Panc1 (cell line): ENCODE measurements around the gene CABP4. TPM values are rescaled to one million over a fixed set of nuclear protein-coding genes. Genes with fewer than 3 reads are reported as not detected.

Experiments
- ATAC-seq: fragments of 200-7000 bp; cut with Tn5 transposase; 2 replicates; pipeline ENCODE4 v1.9.1; 2020; ENCODE audit warnings: mild to moderate bottlenecking, moderate library complexity
- BruUV-seq: library from RNA; stranded (reverse); fragments of 400-500 nt; replicated peaks from 2 replicates; lab custom pipeline; 2021; lab: Mats Ljungman, UMichigan
- CTCF ChIA-PET: fragments of 300-600 bp; sonication (Branson Sonifier 250); formaldehyde crosslinking; loops from one replicate; lab custom pipeline; 2022; ENCODE audit warnings: antibody characterized with exemption; lab: Charles Lee
- POLR2A ChIA-PET: fragments of 300-600 bp; sonication (Branson Sonifier 250); formaldehyde crosslinking; loops from one replicate; lab custom pipeline; 2022; ENCODE audit warnings: antibody characterized with exemption; lab: Charles Lee
- DNase-seq: peaks from one replicate; pipeline ENCODE4 v3.0.0-alpha.2; 2010; ENCODE audit warnings: low read depth, low spot score
- H3K27ac ChIP-seq: 2 replicates; pipeline ENCODE4 v1.5.1; 2011; ENCODE audit warnings: mild to moderate bottlenecking, low read length, inconsistent platforms
- H3K27me3 ChIP-seq: fragments of 200-500 bp; sonication (Bioruptor generic); 2 replicates; pipeline ENCODE4 v1.6.0; 2014; ENCODE audit warnings: low read length, inconsistent platforms; ENCODE audit not compliant: control insufficient read depth, insufficient read depth
- H3K36me3 ChIP-seq: fragments of 200-500 bp; sonication (Bioruptor generic); 2 replicates; pipeline ENCODE4 v1.5.1; 2014; ENCODE audit warnings: inconsistent platforms, mild to moderate bottlenecking, low read length, moderate library complexity; ENCODE audit not compliant: control insufficient read depth, insufficient read depth
- H3K4me1 ChIP-seq: 2 replicates; pipeline ENCODE4 v1.5.1; 2011; ENCODE audit warnings: inconsistent platforms, mild to moderate bottlenecking, low read length, moderate library complexity; ENCODE audit not compliant: control insufficient read depth, insufficient read depth
- H3K4me3 ChIP-seq, 2 experiments: 2 replicates each; pipeline ENCODE4 v1.5.1; 2011 to 2012; ENCODE audit warnings: low read depth in 2 of 2, low read length in 2 of 2, mild to moderate bottlenecking in 2 of 2, inconsistent platforms in 1 of 2, moderate library complexity in 1 of 2
- H3K9me3 ChIP-seq: fragments of 200-500 bp; sonication (Bioruptor generic); 2 replicates; pipeline ENCODE4 v1.5.1; 2014; ENCODE audit warnings: low read depth, mild to moderate bottlenecking, inconsistent platforms, low read length, moderate library complexity; ENCODE audit not compliant: control insufficient read depth, insufficient read depth
- POLR2AphosphoS5 ChIP-seq: IDR thresholded peaks from 2 replicates; pipeline ENCODE4 v1.6.1; 2012; ENCODE audit warnings: mild to moderate bottlenecking, low read depth, low read length, moderate library complexity
- SIN3A ChIP-seq: IDR thresholded peaks from 2 replicates; pipeline ENCODE4 v1.6.1; 2012; ENCODE audit warnings: low read depth, mild to moderate bottlenecking, low read length, moderate library complexity, borderline replicate concordance; ENCODE audit not compliant: insufficient read depth
- TCF7L2 ChIP-seq: IDR thresholded peaks from 2 replicates; pipeline ENCODE4 v1.6.1; 2011; ENCODE audit warnings: mild to moderate bottlenecking, low read depth, low read length, inconsistent platforms
- in situ Hi-C: cut with HindIII; loops from 2 replicates; pipeline ENCODE4 v1.10.0; 2016; ENCODE audit warnings: low sequenced_read_pairs, low pct_unique_long_range_greater_than_20kb
- intact Hi-C: fragments of 100-400 bp; cut with micrococcal nuclease; formaldehyde crosslinking; loops from one replicate; pipeline ENCODE4 v1.10.0; 2022; ENCODE audit not compliant: unreplicated experiment
- total RNA-seq: library from RNA; stranded (reverse); gene quantifications from one replicate; pipeline ENCODE4 v1.2.1, GENCODE V29; 2021; ENCODE audit not compliant: unreplicated experiment
- TF ChIP-seq, protein P1 (sequence below): fragments of 450-650 bp; IDR thresholded peaks from 2 replicates; pipeline ENCODE4 v1.5.1; 2017; ENCODE audit warnings: mild to moderate bottlenecking
- TF ChIP-seq, protein P2 (sequence below), 2 experiments: IDR thresholded peaks; 2 replicates each; pipeline ENCODE4 v1.6.1; 2011 to 2012; ENCODE audit warnings: low read depth in 2 of 2, control low read depth in 1 of 2, low read length in 1 of 2, mild to moderate bottlenecking in 1 of 2, moderate library complexity in 1 of 2; ENCODE audit not compliant: insufficient read depth in 1 of 2

CABP4 gene
- total RNA-seq, 1 experiment from 2014 or later, result not detected

DNA sequence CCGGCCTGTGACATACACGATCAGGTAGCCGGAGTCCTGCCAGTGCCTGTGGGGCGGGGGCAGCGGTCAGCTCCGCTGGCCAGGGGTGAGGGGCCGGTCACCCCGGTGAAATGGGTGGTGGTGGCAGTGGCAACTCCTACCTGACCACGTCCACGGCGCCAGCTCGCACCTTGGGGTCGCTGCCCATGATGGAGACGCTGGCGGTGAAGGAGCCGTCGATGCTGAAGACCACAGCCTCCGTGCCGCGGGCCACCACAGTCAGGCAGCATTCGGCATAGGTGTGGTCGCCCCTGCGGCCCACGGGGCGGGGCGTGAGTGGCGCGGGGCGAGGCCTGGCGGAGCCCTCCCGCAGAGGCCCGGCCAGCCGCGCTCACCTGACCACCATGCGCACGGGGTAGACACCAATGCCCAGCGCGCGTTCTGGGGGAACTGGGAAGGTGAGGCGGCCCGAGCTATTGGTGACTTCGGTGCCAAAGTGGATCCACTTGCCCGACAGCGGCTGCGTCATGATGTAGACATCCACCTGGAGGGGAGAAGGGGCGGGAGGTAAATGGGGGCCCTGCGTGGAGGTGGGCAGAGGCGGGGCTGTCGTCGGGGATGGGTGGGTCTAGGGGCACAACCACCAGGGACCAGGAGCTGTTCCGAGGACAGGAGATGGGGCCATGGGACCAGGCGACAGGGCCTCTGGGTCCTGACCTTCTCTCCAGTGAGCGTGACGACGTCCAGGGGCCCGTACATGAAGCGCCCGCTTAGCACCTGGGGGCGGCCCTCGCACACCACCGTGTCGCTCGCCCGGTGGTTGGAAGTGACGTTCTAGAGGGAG lies 38.6 kb downstream of the CABP4 start:
- no peaks in the 10 kb centered on the region for H3K9me3 ChIP-seq
- in situ Hi-C loops, result no loop called here
- ChIA-PET POLR2A (no interaction called here), CTCF (no interaction called here)
- H3K36me3 ChIP-seq, result no peaks in the 10 kb centered on the region
- ATAC-seq, result no peak
- H3K27me3 ChIP-seq, result no peaks in the 10 kb centered on the region
- BruUV-seq, result no TSS peak
- TF ChIP-seq, protein P1, sequence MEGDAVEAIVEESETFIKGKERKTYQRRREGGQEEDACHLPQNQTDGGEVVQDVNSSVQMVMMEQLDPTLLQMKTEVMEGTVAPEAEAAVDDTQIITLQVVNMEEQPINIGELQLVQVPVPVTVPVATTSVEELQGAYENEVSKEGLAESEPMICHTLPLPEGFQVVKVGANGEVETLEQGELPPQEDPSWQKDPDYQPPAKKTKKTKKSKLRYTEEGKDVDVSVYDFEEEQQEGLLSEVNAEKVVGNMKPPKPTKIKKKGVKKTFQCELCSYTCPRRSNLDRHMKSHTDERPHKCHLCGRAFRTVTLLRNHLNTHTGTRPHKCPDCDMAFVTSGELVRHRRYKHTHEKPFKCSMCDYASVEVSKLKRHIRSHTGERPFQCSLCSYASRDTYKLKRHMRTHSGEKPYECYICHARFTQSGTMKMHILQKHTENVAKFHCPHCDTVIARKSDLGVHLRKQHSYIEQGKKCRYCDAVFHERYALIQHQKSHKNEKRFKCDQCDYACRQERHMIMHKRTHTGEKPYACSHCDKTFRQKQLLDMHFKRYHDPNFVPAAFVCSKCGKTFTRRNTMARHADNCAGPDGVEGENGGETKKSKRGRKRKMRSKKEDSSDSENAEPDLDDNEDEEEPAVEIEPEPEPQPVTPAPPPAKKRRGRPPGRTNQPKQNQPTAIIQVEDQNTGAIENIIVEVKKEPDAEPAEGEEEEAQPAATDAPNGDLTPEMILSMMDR, result no peak
- TF ChIP-seq TCF7L2 (no peak), SIN3A (no peak), POLR2AphosphoS5 (no peak)
- TF ChIP-seq, protein P2, sequence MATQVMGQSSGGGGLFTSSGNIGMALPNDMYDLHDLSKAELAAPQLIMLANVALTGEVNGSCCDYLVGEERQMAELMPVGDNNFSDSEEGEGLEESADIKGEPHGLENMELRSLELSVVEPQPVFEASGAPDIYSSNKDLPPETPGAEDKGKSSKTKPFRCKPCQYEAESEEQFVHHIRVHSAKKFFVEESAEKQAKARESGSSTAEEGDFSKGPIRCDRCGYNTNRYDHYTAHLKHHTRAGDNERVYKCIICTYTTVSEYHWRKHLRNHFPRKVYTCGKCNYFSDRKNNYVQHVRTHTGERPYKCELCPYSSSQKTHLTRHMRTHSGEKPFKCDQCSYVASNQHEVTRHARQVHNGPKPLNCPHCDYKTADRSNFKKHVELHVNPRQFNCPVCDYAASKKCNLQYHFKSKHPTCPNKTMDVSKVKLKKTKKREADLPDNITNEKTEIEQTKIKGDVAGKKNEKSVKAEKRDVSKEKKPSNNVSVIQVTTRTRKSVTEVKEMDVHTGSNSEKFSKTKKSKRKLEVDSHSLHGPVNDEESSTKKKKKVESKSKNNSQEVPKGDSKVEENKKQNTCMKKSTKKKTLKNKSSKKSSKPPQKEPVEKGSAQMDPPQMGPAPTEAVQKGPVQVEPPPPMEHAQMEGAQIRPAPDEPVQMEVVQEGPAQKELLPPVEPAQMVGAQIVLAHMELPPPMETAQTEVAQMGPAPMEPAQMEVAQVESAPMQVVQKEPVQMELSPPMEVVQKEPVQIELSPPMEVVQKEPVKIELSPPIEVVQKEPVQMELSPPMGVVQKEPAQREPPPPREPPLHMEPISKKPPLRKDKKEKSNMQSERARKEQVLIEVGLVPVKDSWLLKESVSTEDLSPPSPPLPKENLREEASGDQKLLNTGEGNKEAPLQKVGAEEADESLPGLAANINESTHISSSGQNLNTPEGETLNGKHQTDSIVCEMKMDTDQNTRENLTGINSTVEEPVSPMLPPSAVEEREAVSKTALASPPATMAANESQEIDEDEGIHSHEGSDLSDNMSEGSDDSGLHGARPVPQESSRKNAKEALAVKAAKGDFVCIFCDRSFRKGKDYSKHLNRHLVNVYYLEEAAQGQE (IDR thresholded peaks at IDR 0.05; ENCODE audit: insufficient read depth in 1 of 2, low read depth in 2 of 2, low read length in 1 of 2), result no peak
- DNase-seq, result no peak
- intact Hi-C loops, result no loop called here
- no peak overlapping the region for H3K4me3 ChIP-seq
- no peak overlapping the region for H3K27ac ChIP-seq
- no peaks in the 10 kb centered on the region; the same call in 1 of the 2 replicates for H3K4me1 ChIP-seq

DNA sequence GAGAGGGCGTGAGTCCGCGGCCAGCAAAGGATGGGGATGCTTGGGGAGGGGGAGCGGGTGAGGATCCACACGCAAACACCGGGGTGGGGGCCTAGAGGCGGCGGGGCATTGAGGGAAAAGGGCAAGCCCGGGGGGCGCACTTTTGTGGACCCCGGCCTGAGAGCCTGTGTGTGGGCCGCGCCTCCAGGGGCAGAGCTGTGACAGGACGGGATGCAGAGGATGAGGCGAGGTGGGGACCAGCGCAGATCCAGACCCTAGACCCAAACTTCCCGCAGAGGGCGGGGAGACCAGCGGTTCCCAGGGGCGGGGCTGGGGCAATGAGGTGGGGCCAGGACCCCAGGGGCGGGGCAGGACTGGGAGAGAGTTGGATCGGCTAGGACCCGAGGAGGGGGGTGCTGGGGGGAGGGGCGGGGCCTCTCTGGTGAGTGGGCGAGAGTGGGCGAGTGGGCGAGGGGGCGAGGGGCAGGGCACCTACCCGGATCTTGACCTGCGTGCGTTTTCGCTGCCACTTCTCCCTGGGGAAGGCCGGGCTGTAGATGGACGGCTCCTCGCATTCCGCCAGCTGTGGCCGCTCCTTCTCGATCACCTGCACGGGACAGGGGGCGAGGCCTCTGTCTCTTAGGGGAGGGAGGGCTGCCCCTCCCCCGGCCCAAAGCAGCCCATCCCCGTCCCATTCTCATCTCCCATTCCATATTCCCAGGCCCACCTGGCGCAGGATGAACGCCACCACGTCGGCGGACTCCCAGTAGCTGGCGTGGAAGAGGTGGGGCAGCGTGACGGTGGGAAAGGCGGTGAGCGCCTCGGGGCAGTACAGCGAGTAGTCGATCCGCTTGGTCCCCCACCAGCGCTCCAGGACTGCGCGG lies 39.4 kb downstream of the CABP4 start:
- no TSS peak for BruUV-seq
- H3K27ac ChIP-seq, result no peak overlapping the region
- no peak for TF ChIP-seq SIN3A
- TF ChIP-seq TCF7L2, result no peak
- TF ChIP-seq, protein P2 (IDR thresholded peaks at IDR 0.05; ENCODE audit: insufficient read depth in 1 of 2, low read depth in 2 of 2, low read length in 1 of 2), result no peak
- TF ChIP-seq, protein P1, result no peak
- TF ChIP-seq POLR2AphosphoS5, result no peak
- ChIA-PET CTCF (no interaction called here), POLR2A (no interaction called here)
- intact Hi-C loops (no loop called here), in situ Hi-C loops (no loop called here)
- DNase-seq (no peak), ATAC-seq (no peak)
- no peak overlapping the region for H3K4me3 ChIP-seq
- no peaks in the 10 kb centered on the region; the same call in 1 of the 2 replicates for H3K4me1 ChIP-seq
- H3K27me3 ChIP-seq, result no peaks in the 10 kb centered on the region
- no peaks in the 10 kb centered on the region for H3K9me3 ChIP-seq
- no peaks in the 10 kb centered on the region for H3K36me3 ChIP-seq
